Measurements from ENCODE around the gene TRIO. TPM values are rescaled to one million over a fixed set of nuclear protein-coding genes. Genes with fewer than 3 reads are reported as not detected.
A peak's percentile ranks its signal among the peaks of the same experiment; 100 is the strongest.

Gene TRIO
- total RNA-seq, 1 experiment from 2014 or later, result 136 TPM

DNA sequence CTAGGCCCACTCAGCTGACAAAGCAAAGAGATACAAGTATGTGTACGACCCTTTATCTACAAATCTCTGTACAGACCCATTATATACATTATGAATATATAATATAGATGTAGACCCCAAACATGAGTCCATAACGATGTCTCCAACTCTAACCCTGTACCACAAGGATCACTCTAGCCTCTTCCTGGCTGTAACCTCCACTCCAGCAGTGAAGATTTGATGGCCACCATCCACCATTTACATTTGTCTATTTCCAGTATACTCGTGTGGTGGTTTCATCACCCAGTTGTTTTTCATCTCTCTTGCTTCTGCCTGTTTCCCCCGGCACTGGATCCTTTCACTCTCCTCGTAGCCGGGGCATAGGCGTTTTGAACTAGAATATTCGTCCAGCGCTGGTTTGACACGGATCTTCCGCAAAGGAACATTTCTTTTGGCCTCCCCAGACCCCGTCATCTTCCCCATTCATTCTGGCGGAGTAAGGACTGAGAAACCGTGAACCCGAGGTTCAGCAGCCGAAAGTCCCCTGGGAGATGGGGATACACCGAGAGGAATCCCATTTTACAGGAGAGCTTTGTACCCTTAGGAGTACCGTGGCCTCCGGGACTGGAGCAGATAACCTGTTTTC, 828 bp upstream of the TRIO start:
- Mint-ChIP-seq H3K27me3 (ENCODE audit: insufficient read depth, unreplicated experiment) (peaks cover 19% of the 10 kb centered on the region), H3K36me3 (ENCODE audit: insufficient read depth, unreplicated experiment) (no peaks in the 10 kb centered on the region), H3K4me1 (ENCODE audit: insufficient read depth, unreplicated experiment) (peaks cover 23% of the 10 kb centered on the region), H3K27ac (ENCODE audit: low read depth, unreplicated experiment) (peak overlapping the region; percentile 62), H3K9me3 (ENCODE audit: unreplicated experiment) (no peaks in the 10 kb centered on the region), H3K4me3 (ENCODE audit: unreplicated experiment) (peak overlapping the region; percentile 79)
- DNase-seq (ENCODE audit: unreplicated experiment), result no peak
- CTCF ChIA-PET, result interaction anchor here (0.7 to 1.7 kb wide), 7 partner anchors 11 to 518 kb away, joined by 3 to 8 read pairs (median 4); no protein-coding TSS in a partner anchor
- POLR2A ChIA-PET, result interaction anchor here (0.7 to 10.4 kb wide), 7 partner anchors 13 to 131 kb away, joined by 3 to 128 read pairs (median 18); no protein-coding TSS in a partner anchor
- intact Hi-C loops (cut with micrococcal nuclease), result loop anchor here (5.0 kb wide), 1 partner anchor 105 kb away; no protein-coding TSS in a partner anchor
- TSS peak; percentile 31 for BruUV-seq (replicated peaks)
- TF ChIP-seq, protein P1, sequence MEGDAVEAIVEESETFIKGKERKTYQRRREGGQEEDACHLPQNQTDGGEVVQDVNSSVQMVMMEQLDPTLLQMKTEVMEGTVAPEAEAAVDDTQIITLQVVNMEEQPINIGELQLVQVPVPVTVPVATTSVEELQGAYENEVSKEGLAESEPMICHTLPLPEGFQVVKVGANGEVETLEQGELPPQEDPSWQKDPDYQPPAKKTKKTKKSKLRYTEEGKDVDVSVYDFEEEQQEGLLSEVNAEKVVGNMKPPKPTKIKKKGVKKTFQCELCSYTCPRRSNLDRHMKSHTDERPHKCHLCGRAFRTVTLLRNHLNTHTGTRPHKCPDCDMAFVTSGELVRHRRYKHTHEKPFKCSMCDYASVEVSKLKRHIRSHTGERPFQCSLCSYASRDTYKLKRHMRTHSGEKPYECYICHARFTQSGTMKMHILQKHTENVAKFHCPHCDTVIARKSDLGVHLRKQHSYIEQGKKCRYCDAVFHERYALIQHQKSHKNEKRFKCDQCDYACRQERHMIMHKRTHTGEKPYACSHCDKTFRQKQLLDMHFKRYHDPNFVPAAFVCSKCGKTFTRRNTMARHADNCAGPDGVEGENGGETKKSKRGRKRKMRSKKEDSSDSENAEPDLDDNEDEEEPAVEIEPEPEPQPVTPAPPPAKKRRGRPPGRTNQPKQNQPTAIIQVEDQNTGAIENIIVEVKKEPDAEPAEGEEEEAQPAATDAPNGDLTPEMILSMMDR (IDR thresholded peaks at IDR 0.05; ENCODE audit: unreplicated experiment), result no peak

DNA sequence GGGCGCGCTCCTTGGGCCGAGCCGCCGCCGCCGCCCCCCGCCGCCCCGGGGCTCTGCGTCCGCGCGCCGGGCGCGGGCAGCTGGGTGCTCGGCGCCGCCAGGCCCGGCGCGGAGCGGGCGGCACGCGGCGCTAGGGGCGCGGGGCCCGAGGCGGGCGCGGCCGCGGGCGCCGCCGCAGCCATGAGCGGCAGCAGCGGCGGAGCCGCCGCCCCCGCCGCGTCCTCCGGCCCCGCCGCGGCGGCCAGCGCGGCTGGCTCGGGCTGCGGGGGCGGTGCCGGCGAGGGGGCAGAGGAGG, 351 bp downstream of the TRIO start:
- Mint-ChIP-seq H3K4me3 (ENCODE audit: unreplicated experiment) (peak overlapping the region; percentile 79), H3K9me3 (ENCODE audit: unreplicated experiment) (no peaks in the 10 kb centered on the region), H3K36me3 (ENCODE audit: insufficient read depth, unreplicated experiment) (no peaks in the 10 kb centered on the region), H3K27ac (ENCODE audit: low read depth, unreplicated experiment) (peak overlapping the region; percentile 62), H3K27me3 (ENCODE audit: insufficient read depth, unreplicated experiment) (peaks cover 7% of the 10 kb centered on the region), H3K4me1 (ENCODE audit: insufficient read depth, unreplicated experiment) (peaks cover 23% of the 10 kb centered on the region)
- DNase-seq (ENCODE audit: unreplicated experiment), result no peak
- intact Hi-C loops (cut with micrococcal nuclease), result loop anchor here (1.0 to 5.0 kb wide), 2 partner anchors 106 to 132 kb away; no protein-coding TSS in a partner anchor
- ChIA-PET CTCF (interaction anchor here (0.6 to 1.7 kb wide), 6 partner anchors 17 to 674 kb away, joined by 3 to 6 read pairs (median 3); no protein-coding TSS in a partner anchor), POLR2A (interaction anchor here (0.7 to 10.4 kb wide), 12 partner anchors 12 to 135 kb away, joined by 3 to 128 read pairs (median 6); no protein-coding TSS in a partner anchor)
- BruUV-seq (replicated peaks), result no TSS peak
- TF ChIP-seq, protein P1 (IDR thresholded peaks at IDR 0.05; ENCODE audit: unreplicated experiment), result no peak

DNA sequence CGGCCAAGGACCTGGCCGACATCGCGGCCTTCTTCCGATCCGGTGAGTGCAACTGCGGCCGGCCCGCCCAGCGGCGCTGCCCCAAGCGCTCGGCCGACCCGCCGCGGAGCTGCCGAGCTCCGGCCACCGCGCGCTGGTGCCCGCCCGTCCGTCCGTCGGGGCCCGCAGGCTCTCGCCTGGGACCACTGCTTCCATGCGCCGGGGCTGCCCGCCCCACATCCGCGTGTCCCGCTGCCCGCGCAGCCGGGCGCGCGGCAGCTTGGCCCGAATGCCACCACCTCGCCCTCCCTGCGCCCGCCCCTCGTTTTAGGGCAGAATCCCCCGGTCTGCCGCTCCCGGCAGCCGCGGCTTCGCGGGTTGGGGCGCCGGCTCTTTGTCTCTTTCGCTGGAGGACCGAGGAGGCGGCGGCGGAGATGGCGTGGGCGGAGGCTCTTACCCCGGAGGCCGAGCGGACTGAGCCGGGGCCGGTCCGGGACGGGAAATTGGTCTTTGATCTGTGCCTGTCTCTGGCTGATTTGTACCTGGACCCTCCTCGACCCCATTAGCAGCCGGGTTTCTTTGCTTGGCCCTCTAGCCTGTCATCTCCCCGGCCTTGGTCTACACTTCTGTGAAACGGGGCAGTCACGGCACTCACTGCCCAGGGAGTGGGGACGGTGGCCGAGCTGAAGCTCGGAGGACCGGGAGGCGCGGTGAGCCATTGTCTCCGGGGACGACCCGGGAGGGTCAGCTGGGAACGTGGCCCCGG, 871 bp downstream of the TRIO start:
- BruUV-seq (replicated peaks), result no TSS peak
- intact Hi-C loops (cut with micrococcal nuclease), result loop anchor here (1.0 to 5.0 kb wide), 5 partner anchors 47 to 156 kb away; no protein-coding TSS in a partner anchor
- peak overlapping the region; percentile 89 for H3K4me3 Mint-ChIP-seq (ENCODE audit: unreplicated experiment)

More for the DNA sequence above, 871 bp downstream of the TRIO start:
- Mint-ChIP-seq H3K27ac (ENCODE audit: low read depth, unreplicated experiment) (no peak overlapping the region), H3K36me3 (ENCODE audit: insufficient read depth, unreplicated experiment) (no peaks in the 10 kb centered on the region), H3K9me3 (ENCODE audit: unreplicated experiment) (no peaks in the 10 kb centered on the region), H3K27me3 (ENCODE audit: insufficient read depth, unreplicated experiment) (peaks cover 2% of the 10 kb centered on the region), H3K4me1 (ENCODE audit: insufficient read depth, unreplicated experiment) (peaks cover 27% of the 10 kb centered on the region)
- POLR2A ChIA-PET, result interaction anchor here (0.5 to 10.4 kb wide), 12 partner anchors 11 to 152 kb away, joined by 3 to 128 read pairs (median 6); no protein-coding TSS in a partner anchor
- TF ChIP-seq, protein P1 (IDR thresholded peaks at IDR 0.05; ENCODE audit: unreplicated experiment), result no peak
- CTCF ChIA-PET, result interaction anchor here (0.7 to 2.3 kb wide), 6 partner anchors 17 to 675 kb away, joined by 3 to 13 read pairs (median 4); no protein-coding TSS in a partner anchor
- peak; percentile 49 for DNase-seq (ENCODE audit: unreplicated experiment)

All from MCF 10A (cell line).